Measurements from ENCODE around the gene COLEC12. TPM values are rescaled to one million over a fixed set of nuclear protein-coding genes. Genes with fewer than 3 reads are reported as not detected.
A peak's percentile ranks its signal among the peaks of the same experiment; 100 is the strongest.

COLEC12 gene
- polyA plus RNA-seq, 2 donors: 0.75 to 1.2 TPM

- 29 to 44% methylated on average over 13 of the region's 13 CpGs for WGBS, 2 donors
- H3K27ac ChIP-seq (ENCODE audit: low read depth in 2 of 2, low read length in 1 of 2): peak overlapping the region; percentile 21 to 46
These were observed 104.8 kb downstream of the COLEC12 start for GRCh38 chr18:395456-396250.

GRCh38 chr18:394987-395362 lies 105.5 kb downstream of the COLEC12 start:
- Histone ChIP-seq H3K9me3 (ENCODE audit: control insufficient read depth in 2 of 2, insufficient read depth in 1 of 2, low read depth in 1 of 2, low read length in 1 of 2) (no peaks in the 10 kb centered on the region), H3K27ac (ENCODE audit: low read depth in 2 of 2, low read length in 1 of 2) (peak overlapping the region; percentile 21 to 26), H3K27me3 (ENCODE audit: control insufficient read depth in 1 of 2, insufficient read depth in 2 of 2, low read length in 2 of 2) (no peaks in the 10 kb centered on the region), H3K36me3 (ENCODE audit: control insufficient read depth in 2 of 2, insufficient read depth in 2 of 2, low read length in 1 of 2) (no peaks in the 10 kb centered on the region), H3K4me1 (ENCODE audit: control insufficient read depth in 2 of 2, insufficient read depth in 2 of 2, low read length in 1 of 2) (peaks cover 4 to 5% of the 10 kb centered on the region in 2 donors), H3K4me3 (ENCODE audit: low read depth in 1 of 2, low read length in 2 of 2) (no peak overlapping the region)
- WGBS, 2 donors: 17 to 25% methylated on average over 1 of the region's 1 CpG

More at GRCh38 chr18:395456-396250, 104.8 kb downstream of the COLEC12 start:
- H3K27me3 ChIP-seq (ENCODE audit: control insufficient read depth in 1 of 2, insufficient read depth in 2 of 2, low read length in 2 of 2): no peaks in the 10 kb centered on the region
- H3K4me3 ChIP-seq (ENCODE audit: low read depth in 1 of 2, low read length in 2 of 2): no peak overlapping the region
- no peaks in the 10 kb centered on the region for H3K9me3 ChIP-seq (ENCODE audit: control insufficient read depth in 2 of 2, insufficient read depth in 1 of 2, low read depth in 1 of 2, low read length in 1 of 2)
- H3K36me3 ChIP-seq (ENCODE audit: control insufficient read depth in 2 of 2, insufficient read depth in 2 of 2, low read length in 1 of 2): no peaks in the 10 kb centered on the region
- peaks cover 4 to 5% of the 10 kb centered on the region in 2 donors for H3K4me1 ChIP-seq (ENCODE audit: control insufficient read depth in 2 of 2, insufficient read depth in 2 of 2, low read length in 1 of 2)

- 60 to 66% methylated on average over 6 of the region's 6 CpGs for WGBS, 2 donors
These were observed 106.1 kb downstream of the COLEC12 start for GRCh38 chr18:394262-394986.

GRCh38 chr18:393574-393957 lies 106.9 kb downstream of the COLEC12 start:
- H3K9me3 ChIP-seq (ENCODE audit: control insufficient read depth in 2 of 2, insufficient read depth in 1 of 2, low read depth in 1 of 2, low read length in 1 of 2): no peaks in the 10 kb centered on the region
- no peak overlapping the region for H3K27ac ChIP-seq (ENCODE audit: low read depth in 2 of 2, low read length in 1 of 2)
- no peaks in the 10 kb centered on the region for H3K27me3 ChIP-seq (ENCODE audit: control insufficient read depth in 1 of 2, insufficient read depth in 2 of 2, low read length in 2 of 2)
- H3K4me1 ChIP-seq (ENCODE audit: control insufficient read depth in 2 of 2, insufficient read depth in 2 of 2, low read length in 1 of 2): peaks cover 0 to 5% of the 10 kb centered on the region in 2 donors
- H3K4me3 ChIP-seq (ENCODE audit: low read depth in 1 of 2, low read length in 2 of 2): no peak overlapping the region
- 77 to 83% methylated on average over 6 of the region's 6 CpGs for WGBS, 2 donors
- H3K36me3 ChIP-seq (ENCODE audit: control insufficient read depth in 2 of 2, insufficient read depth in 2 of 2, low read length in 1 of 2): no peaks in the 10 kb centered on the region

More at GRCh38 chr18:394262-394986, 106.1 kb downstream of the COLEC12 start:
- no peak overlapping the region for H3K27ac ChIP-seq (ENCODE audit: low read depth in 2 of 2, low read length in 1 of 2)
- peaks cover under 1 to 5% of the 10 kb centered on the region in 2 donors for H3K4me1 ChIP-seq (ENCODE audit: control insufficient read depth in 2 of 2, insufficient read depth in 2 of 2, low read length in 1 of 2)
- no peaks in the 10 kb centered on the region for H3K27me3 ChIP-seq (ENCODE audit: control insufficient read depth in 1 of 2, insufficient read depth in 2 of 2, low read length in 2 of 2)
- no peaks in the 10 kb centered on the region for H3K9me3 ChIP-seq (ENCODE audit: control insufficient read depth in 2 of 2, insufficient read depth in 1 of 2, low read depth in 1 of 2, low read length in 1 of 2)
- no peaks in the 10 kb centered on the region for H3K36me3 ChIP-seq (ENCODE audit: control insufficient read depth in 2 of 2, insufficient read depth in 2 of 2, low read length in 1 of 2)
- no peak overlapping the region for H3K4me3 ChIP-seq (ENCODE audit: low read depth in 1 of 2, low read length in 2 of 2)

- H3K27ac ChIP-seq (ENCODE audit: low read depth in 2 of 2, low read length in 1 of 2): no peak overlapping the region
- WGBS, 2 donors: 74 to 79% methylated on average over 6 of the region's 6 CpGs
- H3K4me1 ChIP-seq (ENCODE audit: control insufficient read depth in 2 of 2, insufficient read depth in 2 of 2, low read length in 1 of 2): peaks cover 0 to 5% of the 10 kb centered on the region in 2 donors
These were observed 107.5 kb downstream of the COLEC12 start for GRCh38 chr18:392928-393573.

GRCh38 chr18:390741-391478 lies 109.6 kb downstream of the COLEC12 start:
- no peaks in the 10 kb centered on the region for H3K36me3 ChIP-seq (ENCODE audit: control insufficient read depth in 2 of 2, insufficient read depth in 2 of 2, low read length in 1 of 2)
- H3K27ac ChIP-seq (ENCODE audit: low read depth in 2 of 2, low read length in 1 of 2): no peak overlapping the region
- H3K9me3 ChIP-seq (ENCODE audit: control insufficient read depth in 2 of 2, insufficient read depth in 1 of 2, low read depth in 1 of 2, low read length in 1 of 2): no peaks in the 10 kb centered on the region
- 86 to 88% methylated on average over 13 of the region's 13 CpGs for WGBS, 2 donors
- H3K27me3 ChIP-seq (ENCODE audit: control insufficient read depth in 1 of 2, insufficient read depth in 2 of 2, low read length in 2 of 2): no peaks in the 10 kb centered on the region
- H3K4me3 ChIP-seq (ENCODE audit: low read depth in 1 of 2, low read length in 2 of 2): no peak overlapping the region
- peaks cover 0 to 5% of the 10 kb centered on the region in 2 donors for H3K4me1 ChIP-seq (ENCODE audit: control insufficient read depth in 2 of 2, insufficient read depth in 2 of 2, low read length in 1 of 2)

More at GRCh38 chr18:392928-393573, 107.5 kb downstream of the COLEC12 start:
- no peak overlapping the region for H3K4me3 ChIP-seq (ENCODE audit: low read depth in 1 of 2, low read length in 2 of 2)
- no peaks in the 10 kb centered on the region for H3K9me3 ChIP-seq (ENCODE audit: control insufficient read depth in 2 of 2, insufficient read depth in 1 of 2, low read depth in 1 of 2, low read length in 1 of 2)
- H3K36me3 ChIP-seq (ENCODE audit: control insufficient read depth in 2 of 2, insufficient read depth in 2 of 2, low read length in 1 of 2): no peaks in the 10 kb centered on the region
- no peaks in the 10 kb centered on the region for H3K27me3 ChIP-seq (ENCODE audit: control insufficient read depth in 1 of 2, insufficient read depth in 2 of 2, low read length in 2 of 2)

- Histone ChIP-seq H3K27me3 (ENCODE audit: control insufficient read depth in 1 of 2, insufficient read depth in 2 of 2, low read length in 2 of 2) (no peaks in the 10 kb centered on the region), H3K36me3 (ENCODE audit: control insufficient read depth in 2 of 2, insufficient read depth in 2 of 2, low read length in 1 of 2) (no peaks in the 10 kb centered on the region), H3K4me3 (ENCODE audit: low read depth in 1 of 2, low read length in 2 of 2) (no peak overlapping the region), H3K9me3 (ENCODE audit: control insufficient read depth in 2 of 2, insufficient read depth in 1 of 2, low read depth in 1 of 2, low read length in 1 of 2) (no peaks in the 10 kb centered on the region), H3K4me1 (ENCODE audit: control insufficient read depth in 2 of 2, insufficient read depth in 2 of 2, low read length in 1 of 2) (no peaks in the 10 kb centered on the region), H3K27ac (ENCODE audit: low read depth in 2 of 2, low read length in 1 of 2) (no peak overlapping the region)
- WGBS, 2 donors: 69 to 83% methylated on average over 7 of the region's 7 CpGs
These were observed 110.7 kb downstream of the COLEC12 start for GRCh38 chr18:389658-390357.

- H3K4me3 ChIP-seq (ENCODE audit: low read depth in 1 of 2, low read length in 2 of 2): no peak overlapping the region
- no peak overlapping the region for H3K27ac ChIP-seq (ENCODE audit: low read depth in 2 of 2, low read length in 1 of 2)
- no peaks in the 10 kb centered on the region for H3K36me3 ChIP-seq (ENCODE audit: control insufficient read depth in 2 of 2, insufficient read depth in 2 of 2, low read length in 1 of 2)
- H3K27me3 ChIP-seq (ENCODE audit: control insufficient read depth in 1 of 2, insufficient read depth in 2 of 2, low read length in 2 of 2): no peaks in the 10 kb centered on the region
- 91 to 92% methylated on average over 5 of the region's 5 CpGs for WGBS, 2 donors
- no peaks in the 10 kb centered on the region for H3K4me1 ChIP-seq (ENCODE audit: control insufficient read depth in 2 of 2, insufficient read depth in 2 of 2, low read length in 1 of 2)
- H3K9me3 ChIP-seq (ENCODE audit: control insufficient read depth in 2 of 2, insufficient read depth in 1 of 2, low read depth in 1 of 2, low read length in 1 of 2): no peaks in the 10 kb centered on the region
These were observed 112.3 kb downstream of the COLEC12 start for GRCh38 chr18:388200-388599.
